ENCODE data around the gene GPS2. TPM values are rescaled to one million over a fixed set of nuclear protein-coding genes. Genes with fewer than 3 reads are reported as not detected.

The GPS2 gene
- total RNA-seq, 2 donors from 2014 or later: 80.4 to 97.0 TPM

DNA sequence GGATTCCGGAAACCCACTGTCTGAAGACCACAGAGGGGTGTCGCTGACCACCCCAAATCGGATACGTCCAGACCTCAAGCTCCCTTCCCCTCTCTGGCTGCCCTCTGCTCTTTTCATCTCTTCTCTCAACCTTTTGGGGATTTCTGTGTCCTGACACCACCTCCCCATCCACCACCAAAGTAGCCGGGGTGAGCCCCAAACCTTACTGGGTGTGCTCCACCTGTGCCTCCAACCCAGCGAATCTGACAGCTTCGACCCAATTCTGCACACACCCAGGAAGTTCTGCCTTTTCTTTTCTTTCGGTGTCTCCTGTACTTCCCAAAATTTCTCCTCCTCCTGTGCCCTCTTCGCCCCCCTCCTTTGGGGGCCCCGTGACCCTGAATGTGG, 37.3 kb upstream of the GPS2 start:
- no peaks in the 10 kb centered on the region for H3K27me3 ChIP-seq
- H3K9me3 ChIP-seq: no peaks in the 10 kb centered on the region
- no peak for DNase-seq (ENCODE audit: low spot score)
- H3K4me1 ChIP-seq: peaks cover 0 to 74% of the 10 kb centered on the region in 2 donors
- TF ChIP-seq, protein P1, sequence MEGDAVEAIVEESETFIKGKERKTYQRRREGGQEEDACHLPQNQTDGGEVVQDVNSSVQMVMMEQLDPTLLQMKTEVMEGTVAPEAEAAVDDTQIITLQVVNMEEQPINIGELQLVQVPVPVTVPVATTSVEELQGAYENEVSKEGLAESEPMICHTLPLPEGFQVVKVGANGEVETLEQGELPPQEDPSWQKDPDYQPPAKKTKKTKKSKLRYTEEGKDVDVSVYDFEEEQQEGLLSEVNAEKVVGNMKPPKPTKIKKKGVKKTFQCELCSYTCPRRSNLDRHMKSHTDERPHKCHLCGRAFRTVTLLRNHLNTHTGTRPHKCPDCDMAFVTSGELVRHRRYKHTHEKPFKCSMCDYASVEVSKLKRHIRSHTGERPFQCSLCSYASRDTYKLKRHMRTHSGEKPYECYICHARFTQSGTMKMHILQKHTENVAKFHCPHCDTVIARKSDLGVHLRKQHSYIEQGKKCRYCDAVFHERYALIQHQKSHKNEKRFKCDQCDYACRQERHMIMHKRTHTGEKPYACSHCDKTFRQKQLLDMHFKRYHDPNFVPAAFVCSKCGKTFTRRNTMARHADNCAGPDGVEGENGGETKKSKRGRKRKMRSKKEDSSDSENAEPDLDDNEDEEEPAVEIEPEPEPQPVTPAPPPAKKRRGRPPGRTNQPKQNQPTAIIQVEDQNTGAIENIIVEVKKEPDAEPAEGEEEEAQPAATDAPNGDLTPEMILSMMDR (IDR thresholded peaks at IDR 0.05): no peak
- H3K27ac ChIP-seq: peak overlapping the region; percentile 96 to 98
- H3K36me3 ChIP-seq: no peaks in the 10 kb centered on the region
- H3K4me3 ChIP-seq: peak overlapping the region; percentile 68 to 73

DNA sequence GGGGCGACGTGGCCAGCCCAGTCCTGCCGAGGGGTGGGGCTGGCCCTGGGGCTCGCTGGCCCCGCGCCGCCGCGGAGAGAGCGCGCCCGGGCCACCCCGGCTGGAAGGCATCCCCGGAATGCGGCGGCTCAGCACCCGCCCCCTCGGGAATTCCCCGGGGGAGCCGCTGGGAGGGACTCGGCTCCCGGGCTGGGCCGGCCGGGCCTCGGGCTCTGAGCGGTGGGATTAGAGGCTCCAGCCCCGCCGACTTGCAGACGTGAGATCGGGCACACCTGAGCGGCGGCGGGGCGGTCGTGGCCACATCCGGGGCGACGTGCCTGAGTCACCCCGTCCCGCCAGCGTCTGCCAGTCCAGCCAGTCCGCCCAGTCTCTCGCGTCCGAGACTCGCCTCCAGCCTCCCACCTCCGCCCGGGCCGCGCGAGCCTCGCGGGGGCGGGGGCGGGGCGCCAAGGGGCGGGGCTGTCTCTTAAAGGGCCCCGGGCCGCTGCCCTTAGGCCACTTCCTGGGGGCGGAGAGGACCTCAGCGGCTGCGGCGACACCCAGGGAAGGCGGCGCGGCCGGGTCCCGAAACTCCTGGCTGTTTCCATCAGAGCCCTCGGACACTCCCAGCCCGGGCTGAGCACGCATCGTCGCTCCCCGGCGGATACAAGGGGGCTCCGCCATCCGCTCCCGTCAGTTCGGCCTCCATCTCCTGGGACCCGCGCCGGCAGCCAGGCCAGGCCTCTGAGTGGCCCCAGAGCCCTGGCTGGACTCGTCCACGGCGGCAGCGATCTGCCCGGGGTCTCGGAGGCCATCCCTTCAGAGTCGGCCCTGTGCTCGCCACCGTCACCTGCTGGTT, 36.7 kb upstream of the GPS2 start, which contains the start of gene KCTD11:
Gene KCTD11 (plus strand): TSS at position 498 of the 838 bp plus-strand sequence.
- peak; percentile 93 for DNase-seq (ENCODE audit: low spot score)
- Histone ChIP-seq H3K27ac (peak within 1 kb of the TSS; percentile 96 to 98), H3K9me3 (no peaks in the 10 kb centered on the region), H3K36me3 (no peaks in the 10 kb centered on the region), H3K4me3 (peak within 1 kb of the TSS; percentile 68 to 73), H3K4me1 (peaks cover 0 to 74% of the 10 kb centered on the region in 2 donors), H3K27me3 (no peaks in the 10 kb centered on the region)
- TF ChIP-seq, protein P1 (IDR thresholded peaks at IDR 0.05): peak; percentile 26 to 67

DNA sequence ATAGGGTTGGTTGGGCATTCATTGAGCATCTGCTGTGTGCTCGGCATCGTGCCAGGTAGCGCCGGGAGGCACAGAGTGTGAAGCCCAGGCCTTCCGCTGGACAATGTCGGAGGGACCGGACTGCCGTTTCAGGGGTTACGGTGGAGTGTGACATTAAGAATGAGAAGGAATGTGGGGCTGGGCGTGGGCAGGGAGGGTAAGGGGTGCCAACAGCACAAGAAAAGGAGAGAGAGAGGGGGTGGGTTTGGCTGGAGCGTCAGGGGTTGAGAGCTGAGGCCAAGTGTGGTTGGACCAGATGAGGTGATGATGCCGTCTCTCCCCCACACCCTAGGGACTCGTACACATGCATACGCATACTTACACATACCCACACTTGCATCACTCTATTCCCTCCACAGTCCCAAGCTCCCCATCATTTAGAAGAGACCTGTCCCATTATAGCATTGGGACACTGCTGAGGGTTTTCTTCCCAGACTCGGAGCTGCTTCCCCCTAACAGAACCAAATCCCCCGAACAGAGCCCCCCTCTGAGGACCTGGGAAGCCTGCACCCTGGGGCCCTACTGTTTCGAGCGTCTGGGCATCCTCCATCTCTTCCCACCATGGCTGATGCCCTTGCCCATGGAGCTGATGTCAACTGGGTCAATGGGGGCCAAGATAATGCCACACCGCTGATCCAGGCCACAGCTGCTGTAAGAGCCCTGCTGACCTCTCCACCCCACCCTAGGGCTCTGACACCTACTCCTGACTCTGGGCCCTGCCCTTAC, 33.5 kb upstream of the GPS2 start:
- TF ChIP-seq, protein P1 (IDR thresholded peaks at IDR 0.05): no peak
- H3K9me3 ChIP-seq: no peaks in the 10 kb centered on the region
- no peaks in the 10 kb centered on the region for H3K27me3 ChIP-seq
- H3K27ac ChIP-seq: peak overlapping the region; percentile 96 to 98
- no peak overlapping the region for H3K4me3 ChIP-seq
- no peaks in the 10 kb centered on the region for H3K36me3 ChIP-seq
- DNase-seq (ENCODE audit: low spot score): no peak
- H3K4me1 ChIP-seq: peaks cover 0 to 47% of the 10 kb centered on the region in 2 donors

DNA sequence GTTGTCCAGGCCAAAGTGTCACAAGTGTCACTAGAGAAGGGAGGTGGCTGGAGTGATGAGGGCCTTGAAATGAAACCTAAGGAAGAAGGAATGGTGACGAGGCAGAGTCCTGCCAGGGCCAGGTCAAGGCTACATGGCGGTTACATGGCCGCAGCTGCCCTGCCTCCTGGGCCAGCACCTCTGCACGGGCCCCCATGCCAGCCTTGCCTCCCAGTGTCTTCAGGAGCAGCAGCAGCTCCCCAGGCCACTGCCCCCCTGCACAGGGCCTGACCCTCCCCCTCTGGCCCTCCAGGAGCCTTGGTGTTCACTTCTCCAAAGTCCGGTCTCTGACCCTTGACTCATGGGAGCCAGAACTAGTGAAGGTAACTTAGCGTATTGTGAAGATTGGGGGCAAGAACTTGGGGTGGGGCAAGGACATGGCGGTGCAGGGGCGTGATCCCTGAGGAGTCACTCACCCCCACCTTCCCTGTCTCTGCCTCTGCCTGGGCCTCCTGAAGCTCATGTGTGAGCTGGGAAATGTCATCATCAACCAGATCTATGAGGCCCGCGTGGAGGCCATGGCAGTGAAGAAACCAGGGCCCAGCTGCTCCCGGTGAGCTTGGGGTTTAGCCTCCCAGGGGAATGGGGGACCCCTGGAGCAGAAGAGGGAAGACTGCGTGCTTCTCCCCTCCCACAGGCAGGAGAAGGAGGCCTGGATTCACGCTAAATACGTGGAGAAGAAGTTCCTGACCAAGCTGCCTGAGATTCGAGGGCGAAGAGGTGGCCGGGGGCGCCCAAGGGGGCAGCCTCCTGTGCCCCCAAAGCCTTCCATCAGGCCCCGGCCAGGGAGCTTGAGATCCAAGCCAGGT, 32.7 kb upstream of the GPS2 start:
- Histone ChIP-seq H3K27ac (no peak overlapping the region), H3K4me3 (no peak overlapping the region), H3K27me3 (no peaks in the 10 kb centered on the region), H3K36me3 (no peaks in the 10 kb centered on the region), H3K4me1 (peaks cover 0 to 39% of the 10 kb centered on the region in 2 donors), H3K9me3 (no peaks in the 10 kb centered on the region)
- TF ChIP-seq, protein P1 (IDR thresholded peaks at IDR 0.05): no peak
- DNase-seq (ENCODE audit: low spot score): no peak

DNA sequence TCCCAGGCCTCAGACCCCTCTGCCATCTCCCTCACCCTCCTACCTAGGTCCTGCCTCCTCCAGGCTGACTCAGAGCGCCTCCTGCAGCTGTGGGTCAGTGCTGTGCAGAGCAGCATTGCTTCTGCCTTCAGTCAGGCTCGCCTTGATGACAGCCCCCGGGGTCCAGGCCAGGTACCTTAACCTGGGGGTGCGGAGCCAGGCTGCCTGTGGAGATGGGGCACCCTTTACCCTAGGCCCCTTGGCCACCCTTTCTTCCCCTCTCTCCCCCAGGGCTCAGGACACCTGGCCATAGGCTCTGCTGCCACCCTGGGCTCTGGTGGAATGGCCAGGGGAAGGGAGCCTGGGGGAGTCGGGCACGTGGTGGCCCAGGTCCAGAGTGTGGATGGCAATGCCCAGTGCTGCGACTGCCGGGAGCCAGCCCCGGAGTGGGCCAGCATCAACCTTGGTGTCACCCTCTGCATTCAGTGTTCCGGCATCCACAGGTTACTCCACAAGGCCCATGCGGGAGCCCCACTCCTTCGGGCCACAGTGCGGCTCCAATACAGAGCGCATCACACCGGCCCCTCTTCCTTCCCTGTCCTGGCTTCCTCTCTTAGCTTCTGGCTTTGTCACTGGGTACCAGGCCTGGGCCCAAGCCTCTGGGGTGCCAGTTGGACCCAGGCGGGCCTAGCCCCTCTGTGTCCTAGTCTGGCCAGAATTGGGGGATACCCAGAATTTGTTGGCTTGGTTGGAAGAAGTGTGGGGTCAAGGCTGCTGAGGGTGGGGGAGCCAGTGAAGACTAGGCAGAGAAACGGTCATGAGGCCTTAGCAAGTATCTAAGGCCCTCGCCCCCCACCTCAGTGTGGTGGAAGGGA, 31.8 kb upstream of the GPS2 start:
- Histone ChIP-seq H3K4me1 (peaks cover 0 to 32% of the 10 kb centered on the region in 2 donors), H3K36me3 (no peaks in the 10 kb centered on the region), H3K9me3 (no peaks in the 10 kb centered on the region), H3K27me3 (no peaks in the 10 kb centered on the region), H3K4me3 (no peak overlapping the region), H3K27ac (no peak overlapping the region)
- TF ChIP-seq, protein P1 (IDR thresholded peaks at IDR 0.05): no peak
- DNase-seq (ENCODE audit: low spot score): no peak
